GM12872 (cell line): Measurements from ENCODE around the gene IFNA8.

Experiments used
- CTCF ChIP-seq: IDR thresholded peaks from 3 replicates; pipeline ENCODE4 v1.5.1; 2011; ENCODE audit warnings: low read depth, mild to moderate bottlenecking, low read length, moderate library complexity; ENCODE audit not compliant: insufficient read depth

The IFNA8 gene

GRCh38 chr9:21395778-21396717, 12.9 kb upstream of the IFNA8 start:
- peak; percentile 92 for TF ChIP-seq CTCF

GRCh38 chr9:21398955-21399489, 9.9 kb upstream of the IFNA8 start:
- no peak for TF ChIP-seq CTCF

- TF ChIP-seq CTCF = no peak
These were observed 9.0 kb upstream of the IFNA8 start for GRCh38 chr9:21399956-21400355.

GRCh38 chr9:21402386-21403251, 6.3 kb upstream of the IFNA8 start:
- TF ChIP-seq CTCF = no peak

- TF ChIP-seq CTCF = no peak
These were observed 4.8 kb upstream of the IFNA8 start for GRCh38 chr9:21404146-21404545.

GRCh38 chr9:21412107-21412506, 3.2 kb downstream of the IFNA8 start:
- TF ChIP-seq CTCF = no peak

- TF ChIP-seq CTCF = no peak
These were observed 4.2 kb downstream of the IFNA8 start for GRCh38 chr9:21413151-21413550.
